Activated naive CD8-positive, alpha-beta T cell treated with anti-CD3 and anti-CD28 coated beads, Interleukin-2, amount 50 U/mL, for 24 hours (primary cell): ENCODE data around the gene DLG5.
"Not testable (repeated sequence)": the region's sequence is repeated elsewhere in the genome, so short reads cannot be mapped to it uniquely, and the experiment has no call there.

ENCODE experiments used
- ATAC-seq: fragments of 150-1000 bp; cut with Tn5 transposase; one replicate; pipeline ENCODE4 v1.10.0; 2021
- DNase-seq: peaks from one replicate; pipeline ENCODE4 v3.0.0; 2021
- H3K27ac Mint-ChIP-seq: one replicate; pipeline ENCODE4 v1.8.0; 2021; ENCODE audit warnings: mild to moderate bottlenecking, mixed read lengths
- H3K27me3 Mint-ChIP-seq: one replicate; pipeline ENCODE4 v1.8.0; 2021; ENCODE audit warnings: mixed read lengths
- H3K36me3 Mint-ChIP-seq: one replicate; pipeline ENCODE4 v1.8.0; 2021; ENCODE audit warnings: low read depth, mixed read lengths
- H3K4me1 Mint-ChIP-seq: one replicate; pipeline ENCODE4 v1.8.0; 2021; ENCODE audit warnings: mixed read lengths
- H3K4me3 Mint-ChIP-seq: one replicate; pipeline ENCODE4 v1.8.0; 2021; ENCODE audit warnings: mild to moderate bottlenecking, moderate library complexity, mixed read lengths
- H3K9me3 Mint-ChIP-seq: one replicate; pipeline ENCODE4 v1.8.0; 2021; ENCODE audit warnings: mixed read lengths

DLG5 gene

DNA sequence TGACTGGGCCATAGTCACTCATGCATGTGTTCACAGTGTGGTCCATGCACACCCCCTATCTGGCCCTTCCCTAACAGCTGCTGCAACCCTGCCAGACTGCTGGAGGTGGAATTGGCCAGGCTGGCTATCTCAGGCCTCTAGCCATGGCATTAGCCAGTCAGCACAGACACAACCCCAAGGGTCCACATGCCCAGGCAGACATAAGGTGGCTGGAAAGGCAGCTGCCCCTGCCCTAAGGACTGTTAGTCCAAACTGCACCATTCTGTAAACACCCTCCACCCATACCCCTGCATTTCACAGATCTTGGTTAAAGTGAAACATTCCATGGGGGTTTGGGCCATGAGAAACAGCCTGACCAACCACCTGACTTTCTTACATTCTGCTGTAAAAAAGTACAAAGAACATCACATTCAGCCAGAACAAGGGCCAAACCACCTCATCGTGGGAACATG lies 151.6 kb downstream of the DLG5 start:
- ATAC-seq = no peak
- Mint-ChIP-seq H3K27ac (no peak overlapping the region), H3K27me3 (no peaks in the 10 kb centered on the region), H3K36me3 (peaks cover 3% of the 10 kb centered on the region), H3K9me3 (peaks cover 11% of the 10 kb centered on the region), H3K4me1 (no peaks in the 10 kb centered on the region), H3K4me3 (no peak overlapping the region)
- no peak for DNase-seq

GRCh38 chr10:77773631-77774426 lies 152.7 kb downstream of the DLG5 start:
- Mint-ChIP-seq H3K27ac (no peak overlapping the region), H3K9me3 (peaks cover 11% of the 10 kb centered on the region), H3K4me3 (no peak overlapping the region)

DNA sequence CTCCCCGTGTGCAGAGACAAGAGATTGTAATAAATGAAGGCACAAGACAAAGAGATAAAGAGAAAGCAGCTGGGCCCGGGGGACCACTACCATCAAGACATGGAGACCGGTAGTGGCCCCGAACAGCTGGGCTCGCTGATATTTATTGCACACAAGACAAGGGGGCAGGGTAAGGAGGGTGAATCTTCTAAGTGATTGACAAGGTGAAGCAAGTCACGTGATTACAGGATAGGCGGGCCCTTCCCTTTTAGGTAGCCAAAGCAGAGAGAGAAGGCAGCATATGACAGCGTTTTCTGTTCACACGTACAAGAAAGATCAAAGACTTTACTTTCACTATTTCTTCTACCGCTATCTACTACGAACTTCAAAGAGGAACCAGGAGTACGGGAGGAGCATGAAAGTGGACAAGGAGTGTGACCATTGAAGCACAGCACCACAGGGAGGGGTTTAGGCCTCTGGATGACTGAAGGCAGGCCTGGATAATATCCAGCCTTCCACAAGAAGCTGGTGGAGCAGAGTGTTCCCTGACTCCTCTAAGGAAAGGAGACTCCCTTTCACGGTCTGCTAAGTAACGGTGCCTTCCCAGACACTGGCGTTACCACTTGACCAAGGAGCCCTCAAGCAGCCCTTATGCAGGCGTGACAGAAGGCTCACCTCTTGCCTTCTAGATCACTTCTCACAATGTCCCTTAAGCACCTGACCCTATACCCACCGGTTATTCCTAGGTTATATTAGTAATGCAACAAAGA lies 153.5 kb downstream of the DLG5 start:
- not testable (repeated sequence) for H3K4me3 Mint-ChIP-seq, H3K27ac Mint-ChIP-seq, H3K36me3 Mint-ChIP-seq, ATAC-seq, DNase-seq, H3K4me1 Mint-ChIP-seq, H3K27me3 Mint-ChIP-seq
- peaks cover 11% of the 10 kb centered on the region for H3K9me3 Mint-ChIP-seq

More at GRCh38 chr10:77773631-77774426, 152.7 kb downstream of the DLG5 start:
- ATAC-seq (no peak), DNase-seq (no peak)
- H3K27me3 Mint-ChIP-seq = no peaks in the 10 kb centered on the region
- no peaks in the 10 kb centered on the region for H3K4me1 Mint-ChIP-seq
- H3K36me3 Mint-ChIP-seq = peaks cover 3% of the 10 kb centered on the region

- Mint-ChIP-seq H3K27ac (no peak overlapping the region), H3K4me1 (no peaks in the 10 kb centered on the region), H3K36me3 (peaks cover 3% of the 10 kb centered on the region), H3K9me3 (peaks cover 11% of the 10 kb centered on the region), H3K27me3 (peaks cover 2% of the 10 kb centered on the region), H3K4me3 (no peak overlapping the region)
- no peak for DNase-seq
- no peak for ATAC-seq
These were observed 154.7 kb downstream of the DLG5 start for GRCh38 chr10:77771851-77772250.

GRCh38 chr10:77771450-77771849 lies 155.1 kb downstream of the DLG5 start:
- Mint-ChIP-seq H3K9me3 (peaks cover 10% of the 10 kb centered on the region), H3K27ac (no peak overlapping the region), H3K4me3 (no peak overlapping the region), H3K36me3 (peaks cover 2% of the 10 kb centered on the region), H3K27me3 (peaks cover 2% of the 10 kb centered on the region), H3K4me1 (no peaks in the 10 kb centered on the region)
- ATAC-seq (no peak), DNase-seq (no peak)

DNA sequence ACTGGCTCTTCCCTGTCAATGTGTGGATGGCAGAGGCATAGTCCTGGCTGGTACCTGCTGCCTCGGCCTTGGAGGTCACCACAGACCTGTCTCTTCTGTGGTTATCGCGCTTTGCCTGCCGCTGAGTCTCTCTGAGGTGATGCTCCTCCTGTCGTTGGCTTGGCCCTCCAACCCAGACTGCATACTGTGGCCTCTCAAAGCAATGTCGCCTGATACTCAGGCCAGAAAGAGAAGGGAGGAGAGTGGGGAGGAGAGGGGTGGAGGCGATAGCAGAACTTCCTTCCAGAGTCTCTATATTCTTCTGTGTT lies 155.7 kb downstream of the DLG5 start:
- H3K27ac Mint-ChIP-seq = no peak overlapping the region
- no peaks in the 10 kb centered on the region for H3K36me3 Mint-ChIP-seq
- no peak overlapping the region for H3K4me3 Mint-ChIP-seq
- H3K9me3 Mint-ChIP-seq = peaks cover 3% of the 10 kb centered on the region
- no peaks in the 10 kb centered on the region for H3K4me1 Mint-ChIP-seq
- H3K27me3 Mint-ChIP-seq = peaks cover 2% of the 10 kb centered on the region
- ATAC-seq = no peak
- DNase-seq = no peak

GRCh38 chr10:77770081-77770867 lies 156.3 kb downstream of the DLG5 start:
- Mint-ChIP-seq H3K27me3 (peaks cover 2% of the 10 kb centered on the region), H3K36me3 (no peaks in the 10 kb centered on the region), H3K27ac (no peak overlapping the region), H3K4me3 (no peak overlapping the region), H3K9me3 (no peaks in the 10 kb centered on the region), H3K4me1 (no peaks in the 10 kb centered on the region)
- DNase-seq (no peak), ATAC-seq (no peak)

DNA sequence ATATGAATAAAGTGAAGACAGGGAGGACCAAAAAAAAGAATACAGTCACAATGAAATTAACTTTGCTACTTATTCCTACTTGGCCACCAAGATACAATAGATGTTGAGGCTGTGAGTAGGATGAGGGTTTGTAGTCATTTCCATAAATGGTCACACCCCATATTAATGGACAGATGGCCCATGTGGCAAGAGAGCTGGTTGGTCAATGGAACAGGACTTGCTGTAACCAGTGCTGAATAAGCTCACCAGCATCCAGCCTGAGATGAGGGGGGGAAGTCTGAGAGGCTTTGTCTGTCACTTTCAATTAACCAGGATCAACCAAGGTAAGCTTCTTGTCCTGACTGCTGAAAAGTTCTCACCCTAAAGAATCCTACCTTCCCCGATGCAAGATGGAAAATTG lies 158.5 kb downstream of the DLG5 start:
- H3K4me3 Mint-ChIP-seq = no peak overlapping the region
- ATAC-seq (no peak), DNase-seq (no peak)
- no peaks in the 10 kb centered on the region for H3K4me1 Mint-ChIP-seq
- H3K27me3 Mint-ChIP-seq = peaks cover 2% of the 10 kb centered on the region
- H3K27ac Mint-ChIP-seq = no peak overlapping the region
- no peaks in the 10 kb centered on the region for H3K9me3 Mint-ChIP-seq
- H3K36me3 Mint-ChIP-seq = no peaks in the 10 kb centered on the region

GRCh38 chr10:77763453-77764430 lies 162.8 kb downstream of the DLG5 start:
- Mint-ChIP-seq H3K4me1 (no peaks in the 10 kb centered on the region), H3K4me3 (no peak overlapping the region), H3K27ac (no peak overlapping the region), H3K27me3 (peaks cover 4% of the 10 kb centered on the region), H3K9me3 (no peaks in the 10 kb centered on the region), H3K36me3 (no peaks in the 10 kb centered on the region)
- no peak for DNase-seq
- no peak for ATAC-seq

- not testable (repeated sequence) for DNase-seq, H3K9me3 Mint-ChIP-seq, H3K27ac Mint-ChIP-seq, ATAC-seq, H3K36me3 Mint-ChIP-seq, H3K4me1 Mint-ChIP-seq, H3K4me3 Mint-ChIP-seq
- H3K27me3 Mint-ChIP-seq = peaks cover 18% of the 10 kb centered on the region
These were observed 168.1 kb downstream of the DLG5 start for GRCh38 chr10:77758406-77758805.

- Mint-ChIP-seq H3K27ac (no peak overlapping the region), H3K4me1 (no peaks in the 10 kb centered on the region), H3K4me3 (no peak overlapping the region), H3K36me3 (no peaks in the 10 kb centered on the region), H3K27me3 (peaks cover 28% of the 10 kb centered on the region), H3K9me3 (peaks cover 2% of the 10 kb centered on the region)
- no peak for ATAC-seq
- DNase-seq = peak; percentile 8
These were observed 170.0 kb downstream of the DLG5 start for GRCh38 chr10:77756319-77757232.

- DNase-seq (no peak), ATAC-seq (no peak)
- Mint-ChIP-seq H3K36me3 (no peaks in the 10 kb centered on the region), H3K4me3 (no peak overlapping the region), H3K9me3 (peaks cover 11% of the 10 kb centered on the region), H3K27me3 (peaks cover 13% of the 10 kb centered on the region), H3K4me1 (no peaks in the 10 kb centered on the region), H3K27ac (no peak overlapping the region)
These were observed 180.4 kb downstream of the DLG5 start for GRCh38 chr10:77746047-77746707.

DNA sequence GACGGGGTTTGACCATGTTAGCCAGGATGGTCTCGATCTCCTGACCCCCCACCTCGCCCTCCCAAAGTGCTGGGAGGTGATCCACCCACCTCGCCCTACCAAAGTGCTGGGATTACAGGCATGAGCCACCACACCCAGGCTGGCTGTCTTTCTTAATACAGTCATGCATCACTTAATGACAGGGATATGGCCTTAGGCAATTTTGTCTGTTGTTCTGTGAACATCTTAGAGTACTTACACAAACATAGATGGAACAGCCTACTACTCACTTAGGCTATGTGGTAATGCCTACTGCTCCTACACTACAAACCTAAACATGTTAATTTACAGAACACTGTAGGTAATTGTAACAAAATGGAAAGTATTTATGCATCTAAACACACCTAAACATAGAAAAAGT lies 182.3 kb downstream of the DLG5 start:
- no peak overlapping the region for H3K4me3 Mint-ChIP-seq
- ATAC-seq = no peak
- H3K27ac Mint-ChIP-seq = no peak overlapping the region
- H3K36me3 Mint-ChIP-seq = peaks cover 3% of the 10 kb centered on the region
- DNase-seq = no peak
- no peaks in the 10 kb centered on the region for H3K4me1 Mint-ChIP-seq
- peaks cover 19% of the 10 kb centered on the region for H3K9me3 Mint-ChIP-seq
- peaks cover 13% of the 10 kb centered on the region for H3K27me3 Mint-ChIP-seq
